IMR-90 (cell line): Measurements from ENCODE around the gene ANAPC5. TPM values are rescaled to one million over a fixed set of nuclear protein-coding genes. Genes with fewer than 3 reads are reported as not detected.

Source experiments
- BHLHE40 ChIP-seq: fragments of 150-350 bp; IDR thresholded peaks from 2 replicates; pipeline ENCODE4 v1.6.1; 2016; ENCODE audit warnings: mild to moderate bottlenecking, low read depth, low read length
- MAFK ChIP-seq: IDR thresholded peaks from 2 replicates; pipeline ENCODE4 v1.6.1; 2012; ENCODE audit warnings: low read depth, low read length, improper control_type of control experiment
- MAZ ChIP-seq: IDR thresholded peaks from 2 replicates; pipeline ENCODE4 v1.6.1; 2012; ENCODE audit warnings: low read depth, mild to moderate bottlenecking, low read length, improper control_type of control experiment, moderate library complexity, borderline replicate concordance
- MXI1 ChIP-seq: IDR thresholded peaks from 2 replicates; pipeline ENCODE4 v1.6.1; 2012; ENCODE audit warnings: low read depth, mild to moderate bottlenecking, low read length, moderate library complexity, borderline replicate concordance
- RAD21 ChIP-seq: IDR thresholded peaks from 2 replicates; pipeline ENCODE4 v1.6.1; 2012; ENCODE audit warnings: low read length, improper control_type of control experiment
- polyA plus RNA-seq, 3 experiments: library from polyadenylated mRNA; depleted of rRNA; stranded (reverse); fragments of >200 nt; gene quantifications; 2 replicates each; pipeline ENCODE4 v1.2.3, GENCODE V29; 2012; ENCODE audit warnings: low replicate concordance in 1 of 3
- total RNA-seq: library from RNA; depleted of rRNA; stranded (reverse); fragments of >200 nt; gene quantifications from 2 replicates; pipeline ENCODE4 v1.2.3, GENCODE V29; 2012
- TF ChIP-seq, protein P1 (sequence below): fragments of 150-350 bp; IDR thresholded peaks from 2 replicates; pipeline ENCODE4 v1.6.1; 2017; ENCODE audit warnings: mild to moderate bottlenecking, antibody characterized with exemption, low read length, low read depth

The ANAPC5 gene
- total and polyA plus RNA-seq, 2 of the 4 experiments (the other 2 are of a cell fraction), result 157 to 211 TPM

DNA sequence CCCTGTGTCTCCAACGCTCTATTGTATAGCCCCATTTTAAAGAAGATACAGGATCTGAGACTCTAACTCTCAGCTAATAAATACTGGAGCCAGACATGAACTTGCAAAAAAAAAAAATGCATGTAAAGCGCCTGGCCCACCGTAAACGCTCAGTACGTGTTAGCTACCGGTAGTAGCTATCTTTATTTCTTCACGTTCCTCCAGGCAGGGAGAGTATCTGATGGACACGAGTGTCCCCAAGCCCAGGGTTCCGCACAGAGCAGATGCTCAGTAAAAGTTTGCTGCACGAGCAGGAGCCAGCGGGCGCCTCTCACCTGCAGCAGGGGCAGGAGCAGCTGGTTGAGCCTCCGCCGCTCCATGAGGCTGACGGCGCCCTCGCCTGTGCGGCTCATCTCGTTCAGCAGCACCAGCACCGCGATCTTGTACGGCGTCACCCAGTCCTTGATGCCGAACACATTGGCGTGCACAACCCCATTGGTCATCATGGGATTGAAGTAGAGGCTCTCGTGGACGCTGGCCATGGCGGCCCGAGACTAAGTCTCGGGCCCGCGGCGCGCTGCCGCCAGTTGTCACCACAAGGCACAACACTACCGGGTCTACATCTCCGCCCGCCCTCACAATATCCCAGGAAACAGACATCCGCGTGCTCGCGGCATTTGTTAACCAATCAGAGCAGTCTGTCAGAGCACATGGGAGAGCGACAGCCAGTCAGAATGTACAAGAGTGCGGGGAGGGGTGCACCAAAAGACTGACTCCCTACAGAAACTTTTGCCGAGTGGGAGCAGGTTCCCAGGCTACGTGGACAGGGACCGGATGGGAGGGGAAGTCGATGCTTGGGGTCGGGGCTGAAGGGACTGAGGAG lies at the start of gene ANAPC5 (continued):
- TF ChIP-seq BHLHE40, result peak; percentile 43; the same call in 1 of the 2 replicates
- TF ChIP-seq, protein P1, sequence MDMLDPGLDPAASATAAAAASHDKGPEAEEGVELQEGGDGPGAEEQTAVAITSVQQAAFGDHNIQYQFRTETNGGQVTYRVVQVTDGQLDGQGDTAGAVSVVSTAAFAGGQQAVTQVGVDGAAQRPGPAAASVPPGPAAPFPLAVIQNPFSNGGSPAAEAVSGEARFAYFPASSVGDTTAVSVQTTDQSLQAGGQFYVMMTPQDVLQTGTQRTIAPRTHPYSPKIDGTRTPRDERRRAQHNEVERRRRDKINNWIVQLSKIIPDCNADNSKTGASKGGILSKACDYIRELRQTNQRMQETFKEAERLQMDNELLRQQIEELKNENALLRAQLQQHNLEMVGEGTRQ, result peak; percentile 98
- TF ChIP-seq MAFK, result 0 out of 2 replicates have a peak, but pooled peaks have one; percentile 4
- TF ChIP-seq RAD21, result no peak
- peak; percentile 88 for TF ChIP-seq MAZ
- TF ChIP-seq MXI1, result peak; percentile 83
